IPS DF 19.7 (cell line): ENCODE data around the gene SOX10.
"Not testable (repeated sequence)": the region's sequence is repeated elsewhere in the genome, so short reads cannot be mapped to it uniquely, and the experiment has no call there.

Source experiments
- DNase-seq: peaks from one replicate; pipeline ENCODE4 v3.0.0-alpha.2; 2013; ENCODE audit warnings: low read depth, low spot score

The SOX10 gene

DNA sequence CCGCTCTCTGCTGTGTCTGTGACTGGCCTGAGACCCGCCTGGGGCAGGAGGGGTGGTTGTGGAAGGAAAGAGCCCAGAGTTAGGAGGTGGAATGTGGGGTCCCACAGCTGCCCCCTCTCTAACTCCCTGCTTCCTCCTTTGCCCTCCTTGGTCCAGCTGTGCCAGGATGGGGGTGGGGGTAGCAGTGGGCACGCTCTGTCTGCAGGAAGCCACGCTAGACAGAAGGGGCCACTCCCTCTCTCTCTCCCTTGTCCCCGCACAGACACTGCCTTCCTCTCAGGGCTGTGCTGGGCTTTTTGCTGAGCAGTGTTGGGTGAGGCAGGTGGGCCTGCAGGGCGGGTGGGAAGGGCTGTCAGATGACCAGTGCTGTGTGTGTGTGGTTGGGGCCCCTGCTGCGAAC lies 2.0 kb upstream of the SOX10 start:
- no peak for DNase-seq

DNA sequence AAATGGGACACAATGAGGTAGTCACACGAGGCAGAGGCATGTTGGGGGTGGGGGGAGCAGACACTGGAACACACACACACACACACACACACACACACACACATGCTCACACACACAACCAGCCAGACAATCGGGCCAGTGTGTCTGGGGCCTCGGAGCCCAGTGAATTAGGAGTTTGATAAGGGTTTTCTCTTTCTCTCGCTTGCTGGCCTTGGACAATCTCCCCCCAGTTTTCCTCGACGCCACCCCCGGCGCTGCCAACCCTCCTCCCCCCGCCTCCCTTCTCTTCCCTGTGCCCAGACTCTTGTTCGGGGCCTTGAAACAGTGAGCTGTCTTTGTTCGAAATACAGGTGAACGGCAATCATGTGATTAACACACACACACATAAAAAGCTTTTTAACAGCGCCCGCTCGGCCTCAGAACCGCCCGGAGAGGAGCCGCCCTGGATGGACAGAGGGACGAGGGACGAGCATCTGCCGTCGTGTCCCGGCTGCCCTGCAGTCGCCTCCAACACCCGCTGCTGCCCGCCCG lies 1.5 kb upstream of the SOX10 start:
- no peak for DNase-seq

DNA sequence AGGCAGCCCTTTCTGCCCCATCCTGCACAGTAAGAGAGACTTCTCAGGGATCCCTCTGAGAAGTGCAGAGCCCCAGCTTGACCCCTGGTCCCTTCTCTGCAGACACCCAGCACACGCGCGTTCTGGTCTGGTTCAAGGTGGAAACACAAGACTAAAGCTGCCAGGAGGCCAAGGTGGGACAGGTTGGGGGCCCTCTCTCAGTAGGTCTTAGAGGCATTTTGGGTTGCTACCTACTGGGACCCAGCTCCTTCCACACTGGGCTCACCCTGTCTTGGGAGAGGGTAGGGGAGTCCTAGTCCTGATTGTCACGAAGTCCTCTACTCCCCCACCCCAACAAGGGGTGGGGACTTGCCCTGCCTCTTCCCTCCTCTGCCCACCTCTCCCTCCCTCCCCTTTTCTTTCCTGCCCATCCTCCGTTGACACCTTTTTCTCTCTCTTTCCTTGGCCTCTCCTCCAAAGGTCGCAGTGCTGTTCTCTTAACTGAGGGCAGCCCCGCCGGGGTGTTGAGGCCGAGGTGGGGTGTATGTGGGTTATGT lies 763 bp upstream of the SOX10 start:
- DNase-seq = no peak

DNA sequence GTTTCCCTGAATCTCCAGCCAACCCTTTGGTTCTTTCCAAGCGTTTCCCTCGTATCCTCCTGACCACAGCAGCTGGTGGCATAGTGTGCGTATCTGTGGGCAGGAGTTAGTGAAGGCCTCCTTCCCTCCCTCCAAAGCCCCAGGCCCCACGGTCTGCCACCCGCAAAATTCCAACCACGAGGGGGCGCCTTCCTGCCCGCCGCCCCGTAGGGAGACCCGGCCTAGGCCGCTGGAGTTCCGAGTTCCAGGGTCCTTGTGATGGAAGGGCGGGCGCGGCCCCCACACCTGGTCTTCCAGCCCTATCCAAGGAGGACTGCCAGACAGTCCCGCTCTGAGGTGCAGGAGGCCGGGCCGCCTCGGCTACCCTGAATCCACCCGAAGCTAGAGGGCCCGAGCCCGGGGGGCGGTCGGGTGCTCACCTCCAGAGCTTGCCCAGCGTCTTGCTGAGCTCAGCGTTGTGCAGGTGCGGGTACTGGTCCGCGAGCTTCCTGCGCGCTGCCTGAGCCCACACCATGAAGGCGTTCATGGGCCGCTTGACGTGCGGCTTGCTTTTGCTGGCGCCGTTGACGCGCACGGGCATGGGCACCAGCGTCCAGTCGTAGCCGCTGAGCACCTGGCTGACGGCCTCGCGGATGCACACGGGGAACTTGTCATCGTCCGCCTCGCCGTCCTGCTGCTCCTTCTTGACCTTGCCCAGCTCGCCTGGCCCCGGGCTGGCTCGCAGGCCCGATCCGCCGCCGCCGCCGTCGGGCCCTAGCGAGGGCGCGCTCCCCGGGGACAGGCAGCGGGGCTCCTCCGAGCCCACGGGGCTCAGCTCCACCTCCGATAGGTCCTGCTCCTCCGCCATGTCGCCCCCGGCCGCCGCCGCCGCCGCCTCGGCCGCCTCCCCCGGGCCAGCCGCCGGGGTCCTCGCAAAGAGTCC lies 1.2 kb downstream of the SOX10 start:
- no peak for DNase-seq

DNA sequence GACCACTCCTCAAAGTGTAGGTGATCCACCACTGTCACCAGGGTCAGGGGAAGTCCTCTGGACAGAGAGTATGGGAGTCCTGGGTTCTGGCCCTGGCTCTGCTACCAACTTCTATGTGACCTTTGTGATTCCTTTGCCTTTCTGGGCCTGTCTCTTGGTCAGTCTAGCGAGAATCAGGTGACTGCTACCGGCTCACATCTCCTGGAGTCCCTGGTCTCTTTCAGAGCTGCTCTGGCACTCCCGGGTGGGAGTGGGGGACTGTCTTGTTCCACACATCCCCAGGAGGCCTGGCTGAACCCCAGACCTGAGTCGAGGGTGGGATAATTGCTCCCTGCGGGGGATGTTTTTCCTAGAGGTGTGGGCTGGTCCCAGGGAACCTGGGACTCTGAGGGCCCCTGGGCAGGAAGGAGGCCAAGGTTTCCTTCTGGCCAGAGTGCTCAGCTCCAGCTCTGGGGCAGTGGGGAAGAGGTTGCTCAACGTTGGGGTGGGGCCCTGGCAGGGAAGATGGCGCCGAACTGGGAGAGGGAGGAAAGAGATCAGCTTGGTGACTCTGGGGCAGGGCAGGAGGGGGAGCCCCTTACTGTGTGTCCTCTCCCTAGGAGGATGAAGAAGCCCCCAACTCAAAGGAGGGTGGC lies 2.1 kb downstream of the SOX10 start:
- no peak for DNase-seq

DNA sequence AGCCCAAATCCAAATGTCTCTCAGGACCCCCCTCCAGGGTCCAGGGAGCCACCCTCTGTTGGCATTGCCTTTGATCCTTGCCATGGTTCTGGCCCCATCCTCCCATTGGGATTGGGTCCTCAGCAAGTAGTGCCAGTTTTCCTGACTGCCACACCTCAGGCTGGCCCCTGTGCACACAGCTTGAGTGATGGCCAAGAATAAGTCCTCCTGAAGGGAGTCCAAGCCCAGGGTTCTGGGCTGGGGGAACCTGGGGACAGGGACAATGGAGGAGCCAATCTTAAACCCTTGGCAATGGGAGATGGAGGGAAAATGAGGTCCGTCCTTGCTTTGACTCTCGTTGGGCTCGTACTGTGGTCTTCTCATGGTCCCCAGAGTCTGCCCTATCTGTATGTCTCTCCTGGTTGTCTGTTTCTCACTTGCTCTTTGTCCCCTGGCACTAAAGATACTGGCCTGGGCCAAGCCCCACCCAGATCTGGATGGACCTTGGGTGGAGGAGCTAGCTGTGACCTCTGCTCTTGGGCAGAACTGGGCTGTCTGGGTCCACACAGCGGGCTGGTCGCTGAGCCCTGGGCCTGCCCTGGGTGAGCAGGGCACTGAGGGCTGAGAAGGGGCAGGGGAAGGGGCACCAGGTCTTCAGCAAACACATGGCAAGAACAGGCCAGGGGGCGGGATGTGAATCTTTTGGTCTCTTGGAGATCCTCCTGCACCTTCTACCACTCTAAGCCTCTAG lies 2.9 kb downstream of the SOX10 start:
- DNase-seq = no peak

DNA sequence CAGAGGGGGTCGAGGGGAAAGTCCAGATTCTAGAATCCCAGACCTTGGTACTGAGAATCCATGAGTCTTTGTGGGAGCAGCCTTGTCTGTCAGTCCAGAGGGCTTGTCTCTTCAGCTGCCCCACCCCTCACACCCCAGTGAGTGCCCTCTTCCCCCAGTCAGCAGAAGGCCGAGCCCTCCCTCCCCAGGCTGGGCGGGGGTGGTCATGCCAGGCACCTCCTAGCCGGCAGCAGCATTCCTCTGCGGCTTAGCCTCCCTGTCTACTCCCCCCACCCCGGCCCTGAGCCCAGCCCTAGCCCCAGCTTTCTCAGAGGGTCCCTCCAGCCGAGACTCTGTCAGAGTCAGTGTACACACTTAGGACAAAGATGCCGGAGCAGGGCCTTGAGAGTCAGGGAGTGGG lies 4.6 kb downstream of the SOX10 start:
- no peak for DNase-seq

DNA sequence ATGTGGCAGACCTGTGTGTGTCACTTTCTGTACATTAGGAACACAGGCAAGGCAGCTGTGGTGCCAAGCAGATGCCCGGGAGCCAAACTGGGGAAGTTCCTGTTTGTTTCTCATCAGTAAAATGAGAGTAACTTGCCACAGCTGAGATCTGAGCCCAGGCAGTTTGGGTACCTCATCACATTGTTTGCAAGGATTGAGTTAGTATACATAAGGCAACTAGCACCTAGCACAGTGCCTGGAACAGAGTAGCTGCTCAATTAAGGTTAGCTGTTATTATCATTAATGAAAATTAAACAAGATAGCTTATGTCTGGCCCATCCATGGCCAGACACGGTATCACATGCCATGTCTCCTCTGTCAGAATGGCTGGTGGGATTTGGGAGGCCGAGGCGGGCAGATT lies 7.8 kb downstream of the SOX10 start:
- no peak for DNase-seq

DNA sequence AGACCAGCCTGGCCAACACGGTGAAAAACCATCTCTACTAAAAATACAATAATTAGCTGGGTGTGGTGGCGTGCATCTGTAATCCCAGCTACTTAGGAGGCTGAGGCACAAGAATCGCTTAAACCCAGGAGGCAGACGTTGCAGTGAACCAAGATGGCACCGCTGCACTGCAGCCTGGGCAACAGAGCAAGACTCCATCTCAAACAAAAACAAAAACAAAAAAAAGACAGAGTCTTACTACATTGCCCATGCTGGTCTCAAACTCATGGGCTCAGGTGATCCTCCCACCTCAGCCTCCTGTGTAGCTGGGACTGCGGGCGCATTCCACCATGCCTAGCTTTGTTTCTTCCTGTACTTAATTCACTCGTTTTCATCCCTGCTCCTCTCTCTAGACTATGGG lies 8.3 kb downstream of the SOX10 start:
- not testable (repeated sequence) for DNase-seq

DNA sequence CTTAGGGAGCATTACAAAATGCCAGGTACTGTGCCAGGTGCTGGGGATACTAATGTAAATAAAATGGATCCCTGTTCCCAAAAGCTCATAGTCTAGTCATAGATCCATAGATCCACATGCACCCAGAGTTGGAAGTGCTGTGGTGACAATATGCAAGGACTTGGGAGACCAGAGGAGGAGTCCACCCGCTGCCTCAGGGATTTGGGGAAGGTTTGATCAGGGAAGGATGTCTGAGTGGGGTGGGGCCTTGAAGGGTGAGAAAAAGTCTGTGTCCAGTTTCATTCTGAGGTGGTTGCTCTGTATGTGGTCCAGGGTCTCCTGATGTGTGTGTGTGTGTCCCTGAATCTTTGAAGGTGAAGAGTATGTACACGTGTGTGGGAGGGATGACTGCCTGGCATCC lies 9.2 kb downstream of the SOX10 start:
- DNase-seq = no peak

DNA sequence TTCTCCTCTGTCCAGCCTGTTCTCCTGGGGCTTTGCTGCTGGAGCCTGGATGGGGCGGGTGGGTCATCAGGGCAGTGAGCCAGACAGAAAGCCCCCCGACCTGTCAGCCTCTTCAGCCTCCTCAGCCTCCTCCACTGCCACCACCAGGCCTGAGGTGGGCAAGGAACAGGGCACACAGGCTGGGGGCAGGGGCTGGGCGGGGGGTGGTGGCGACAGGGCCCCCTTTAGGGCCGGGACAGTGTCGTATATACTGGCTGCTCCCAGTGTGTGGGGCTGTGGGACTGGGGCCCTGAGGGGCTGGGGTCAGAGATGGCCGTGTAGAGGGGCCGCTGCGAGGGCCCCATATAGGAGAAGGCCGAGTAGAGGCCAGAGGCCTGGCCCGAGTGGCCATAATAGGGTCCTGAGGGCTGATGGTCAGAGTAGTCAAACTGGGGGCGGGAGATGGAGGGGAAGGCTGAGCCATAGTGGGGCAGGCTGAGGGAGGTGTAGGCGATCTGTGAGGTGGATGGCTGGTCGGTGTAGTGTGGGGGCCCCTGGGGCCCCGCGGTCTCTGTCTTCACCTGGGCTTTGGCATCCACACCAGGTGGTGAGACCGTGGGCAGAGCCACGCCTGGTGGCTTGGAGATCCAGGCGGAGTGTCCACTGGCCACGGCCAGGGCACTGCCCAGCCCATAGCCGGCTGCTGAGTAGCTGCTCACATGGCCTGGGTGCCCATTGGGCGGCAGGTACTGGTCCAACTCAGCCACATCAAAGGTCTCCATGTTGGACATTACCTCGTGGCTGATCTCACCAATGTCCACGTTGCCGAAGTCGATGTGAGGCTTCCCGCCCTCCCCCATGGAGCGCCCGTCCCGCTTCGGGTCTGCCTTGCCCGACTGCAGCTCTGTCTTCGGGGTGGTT lies 10.8 kb downstream of the SOX10 start:
- DNase-seq = no peak

DNA sequence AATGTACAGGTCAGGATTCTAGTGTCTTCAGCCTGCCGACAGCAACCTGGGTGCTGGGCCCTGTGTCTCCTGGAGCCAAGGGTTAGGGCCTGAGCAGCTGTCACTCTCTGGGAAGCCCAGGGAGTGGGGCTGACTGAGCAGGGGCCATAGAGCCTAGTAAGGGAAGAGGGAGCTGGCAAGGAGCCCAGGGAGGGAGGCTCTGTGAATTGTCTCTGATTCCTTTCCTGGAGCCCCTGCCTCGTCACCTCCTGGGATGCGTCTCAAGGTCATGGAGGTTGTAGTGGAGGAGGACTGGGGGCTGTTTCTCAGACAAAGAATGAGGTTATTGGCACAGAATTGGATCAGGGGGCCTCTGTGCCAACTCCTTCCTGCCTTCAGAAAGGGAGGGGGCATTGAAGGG lies 11.8 kb downstream of the SOX10 start:
- no peak for DNase-seq

DNA sequence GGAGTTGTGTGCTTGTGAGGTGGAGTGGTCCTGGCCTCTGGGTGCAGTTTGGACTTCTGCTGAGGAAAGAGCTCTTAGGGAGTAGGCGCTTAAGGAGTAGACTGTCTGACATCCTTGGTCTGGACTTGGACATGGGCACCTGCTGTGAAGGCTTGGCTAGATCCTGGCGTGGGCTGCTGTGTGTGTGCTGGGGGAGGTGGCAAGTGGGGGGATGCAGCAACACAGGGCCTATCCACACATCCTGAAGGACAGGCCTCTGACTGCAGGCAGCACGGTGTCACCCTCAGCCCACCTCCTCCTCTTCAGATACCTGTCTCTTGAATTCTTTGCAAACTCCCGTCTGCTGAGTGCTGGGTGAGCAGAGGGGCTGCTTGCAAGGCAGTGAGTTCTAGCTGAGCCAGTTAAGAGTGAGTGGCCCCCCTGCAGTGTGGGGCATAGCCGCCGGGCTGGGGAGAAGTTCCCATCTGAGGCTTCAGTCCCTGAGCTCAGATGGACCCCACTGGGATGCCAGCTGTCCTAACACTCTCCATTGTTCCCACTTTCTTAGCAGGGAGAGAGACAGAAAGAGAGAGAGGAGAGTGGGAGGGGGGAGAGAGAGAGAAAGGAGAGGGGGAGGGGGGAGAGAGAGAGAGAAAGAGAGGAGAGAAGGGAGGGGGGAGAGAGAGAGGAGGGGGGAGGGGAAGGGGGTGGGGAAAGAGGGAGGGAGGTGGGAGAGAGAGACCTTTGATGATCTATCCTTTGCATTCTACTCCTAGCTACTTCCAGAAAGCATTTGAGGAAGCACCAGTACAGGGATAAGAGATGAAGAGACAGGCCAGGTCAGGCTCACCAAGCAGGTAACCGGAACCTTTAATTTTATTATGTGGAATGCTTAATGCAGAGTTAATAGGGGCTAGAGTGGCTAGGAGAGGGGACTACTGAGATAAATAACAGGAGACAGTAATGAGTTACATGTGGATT lies 12.6 kb downstream of the SOX10 start:
- no peak for DNase-seq

DNA sequence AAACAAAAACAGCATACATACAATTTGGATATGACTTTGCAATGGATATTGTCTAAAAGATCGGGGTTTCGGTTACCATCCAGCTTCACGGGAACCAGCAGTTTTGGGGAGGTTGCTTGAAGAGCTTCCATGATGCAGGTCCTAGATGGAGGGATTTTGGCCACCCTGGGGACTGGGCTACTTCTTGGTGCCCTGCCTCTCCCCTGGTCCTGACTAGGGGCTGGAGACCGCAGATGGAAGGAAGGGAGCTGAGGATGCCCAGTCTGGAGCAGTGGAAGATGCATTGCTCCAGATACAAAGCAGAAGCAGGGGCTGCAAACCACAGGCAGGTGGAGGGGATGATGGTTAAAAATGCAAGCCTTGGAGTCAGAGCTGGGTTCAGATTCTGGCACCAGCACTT lies 13.5 kb downstream of the SOX10 start:
- DNase-seq = no peak

DNA sequence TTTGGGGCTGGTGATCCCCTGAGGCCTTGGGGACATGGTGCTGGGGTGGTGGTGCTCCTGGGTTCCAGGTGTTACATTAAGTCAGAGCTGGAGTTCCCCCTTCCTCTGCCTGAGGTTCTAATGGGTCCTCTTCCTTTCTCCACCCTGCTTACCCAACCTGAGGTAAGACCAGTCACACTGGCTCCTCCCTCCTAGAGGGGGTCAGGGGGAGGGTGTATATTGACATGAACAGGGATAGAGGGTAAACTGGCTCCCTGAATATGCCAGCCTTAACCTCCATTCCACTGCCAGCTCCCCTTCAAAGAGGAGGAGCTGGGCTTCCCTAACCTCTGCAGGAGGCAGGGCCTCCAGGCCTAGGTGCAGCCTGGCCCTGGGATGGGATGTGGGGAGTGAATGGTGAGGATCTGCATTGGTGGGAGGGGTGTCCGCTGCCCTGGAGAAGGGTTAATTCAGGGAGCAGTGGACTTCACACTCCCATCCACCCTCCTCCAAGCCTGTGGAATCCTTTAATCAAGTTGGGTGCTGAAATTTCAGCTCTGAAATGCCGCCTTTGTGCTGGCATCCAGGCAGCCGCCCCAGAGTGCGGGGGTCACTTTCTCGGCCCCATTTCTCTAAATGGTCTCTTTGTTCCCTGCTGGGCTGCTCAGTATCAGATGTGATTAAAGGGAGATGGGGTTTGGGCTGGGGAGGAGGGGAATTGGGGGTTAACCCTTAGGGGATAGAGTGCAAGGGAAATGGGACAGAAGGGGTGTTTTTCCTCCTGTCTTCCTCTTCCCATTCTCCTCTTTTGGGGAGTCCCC lies 15.7 kb downstream of the SOX10 start:
- DNase-seq = no peak

DNA sequence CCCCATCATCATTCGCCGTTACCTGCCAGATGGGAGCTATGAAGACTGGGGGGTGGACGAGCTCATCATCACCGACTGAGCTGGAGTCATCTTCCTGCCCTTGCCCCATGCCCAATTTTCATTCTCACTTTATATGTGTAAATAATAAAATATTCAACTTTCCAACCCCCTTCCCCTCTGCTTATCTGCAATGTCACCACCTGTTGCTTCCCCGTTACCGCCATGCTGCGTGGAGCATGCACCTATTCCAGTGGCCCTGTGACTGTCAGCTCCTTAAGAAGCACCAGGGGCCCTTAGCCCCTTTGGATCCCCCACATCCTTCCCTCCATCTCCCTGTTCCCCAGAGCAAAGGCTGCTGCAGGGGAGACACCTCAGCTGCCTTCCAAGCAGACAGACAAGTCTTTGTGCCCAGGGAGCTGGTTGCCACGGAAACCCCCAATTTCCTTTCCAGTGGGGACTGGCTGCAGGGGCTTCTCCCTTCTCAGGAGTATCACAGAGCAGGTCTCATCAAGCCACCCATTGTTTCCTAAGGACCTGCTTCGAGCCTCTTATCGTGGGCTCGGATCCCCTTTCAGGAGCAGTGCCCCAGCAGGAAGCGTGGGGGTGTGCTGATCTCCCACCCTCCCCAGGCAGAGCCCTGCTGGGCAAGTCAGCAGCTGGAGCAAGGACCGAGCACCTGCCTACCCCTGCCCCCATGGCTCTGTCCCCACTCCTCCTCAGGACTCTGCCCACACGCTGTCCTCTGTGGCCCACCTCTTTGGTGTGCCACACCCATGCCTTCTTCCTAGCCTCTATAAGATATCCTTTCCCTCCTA lies 16.5 kb downstream of the SOX10 start:
- DNase-seq = no peak

DNA sequence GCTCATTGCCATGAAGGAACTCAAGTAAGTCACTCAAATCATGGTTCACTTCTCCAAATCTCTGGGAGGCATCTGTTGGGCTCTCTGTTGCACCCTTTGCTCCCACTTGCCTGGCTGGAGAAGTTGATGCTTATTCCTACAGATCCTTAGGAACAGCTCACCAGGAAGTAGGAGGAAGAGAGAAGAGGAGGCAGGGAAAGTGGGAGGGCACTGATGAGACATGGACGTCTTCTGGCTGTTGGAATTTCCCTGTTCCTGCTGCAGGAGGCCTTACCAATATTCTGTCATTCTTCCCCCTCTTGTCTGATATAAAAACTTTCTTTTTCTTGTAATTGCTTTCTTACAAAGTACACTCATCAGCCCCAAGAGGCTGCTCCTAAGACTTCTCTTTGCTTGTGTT lies 17.2 kb downstream of the SOX10 start:
- no peak for DNase-seq
